H9 (cell line): ENCODE measurements around the gene ASPG. TPM values are rescaled to one million over a fixed set of nuclear protein-coding genes. Genes with fewer than 3 reads are reported as not detected.

ENCODE experiments used
- DNase-seq: peaks from one replicate; pipeline ENCODE4 v3.0.0-alpha.2; 2017
- H2AFZ ChIP-seq: one replicate; pipeline ENCODE4 v1.6.1; 2013; ENCODE audit warnings: mild to moderate bottlenecking, low read length, control low read depth, moderate library complexity
- H2AK5ac ChIP-seq: 2 replicates; pipeline ENCODE4 v1.6.1; 2013; ENCODE audit warnings: low read length, control low read depth, mixed read lengths; ENCODE audit not compliant: insufficient read length
- H2BK120ac ChIP-seq: one replicate; pipeline ENCODE4 v1.6.1; 2013; ENCODE audit warnings: low read depth, mild to moderate bottlenecking, low read length, control low read depth, inconsistent platforms; ENCODE audit not compliant: poor library complexity, severe bottlenecking
- H2BK12ac ChIP-seq: 2 replicates; pipeline ENCODE4 v1.6.1; 2013; ENCODE audit warnings: low read length, control low read depth, mixed read lengths, low read depth; ENCODE audit not compliant: insufficient read length
- H2BK15ac ChIP-seq: 2 replicates; pipeline ENCODE4 v1.6.1; 2013; ENCODE audit warnings: low read depth, low read length, control low read depth
- H2BK20ac ChIP-seq: one replicate; pipeline ENCODE4 v1.6.1; 2013; ENCODE audit warnings: low read depth, mild to moderate bottlenecking, low read length, control low read depth, inconsistent platforms; ENCODE audit not compliant: poor library complexity, severe bottlenecking
- H2BK5ac ChIP-seq: 2 replicates; pipeline ENCODE4 v1.6.1; 2013; ENCODE audit warnings: low read length, control low read depth, mixed read lengths; ENCODE audit not compliant: insufficient read length
- H3K14ac ChIP-seq: 2 replicates; pipeline ENCODE4 v1.6.1; 2013; ENCODE audit warnings: low read length, control low read depth; ENCODE audit not compliant: insufficient read depth
- H3K18ac ChIP-seq: 2 replicates; pipeline ENCODE4 v1.6.1; 2013; ENCODE audit warnings: low read depth, mild to moderate bottlenecking, mixed read lengths, low read length, control low read depth; ENCODE audit not compliant: insufficient read length
- H3K23ac ChIP-seq: 2 replicates; pipeline ENCODE4 v1.6.1; 2013; ENCODE audit warnings: low read length, control low read depth, mixed read lengths, low read depth; ENCODE audit not compliant: insufficient read length
- H3K23me2 ChIP-seq: 2 replicates; pipeline ENCODE4 v1.6.1; 2013; ENCODE audit warnings: low read depth, mild to moderate bottlenecking, mixed read lengths, low read length, control low read depth; ENCODE audit not compliant: insufficient read length, poor library complexity, severe bottlenecking
- H3K27ac ChIP-seq: 2 replicates; pipeline ENCODE4 v1.5.1; 2013; ENCODE audit warnings: low read length, control low read depth, mixed read lengths, low read depth; ENCODE audit not compliant: insufficient read length
- H3K27me3 ChIP-seq: 2 replicates; pipeline ENCODE4 v1.6.1; 2013; ENCODE audit warnings: low read length, control low read depth, inconsistent platforms; ENCODE audit not compliant: insufficient read depth
- H3K4ac ChIP-seq: 2 replicates; pipeline ENCODE4 v1.6.1; 2013; ENCODE audit warnings: low read depth, mild to moderate bottlenecking, control low read depth, inconsistent platforms, low read length, moderate library complexity
- H3K4me1 ChIP-seq: 2 replicates; pipeline ENCODE4 v1.6.1; 2013; ENCODE audit warnings: low read length, control low read depth, inconsistent platforms; ENCODE audit not compliant: insufficient read depth
- H3K4me2 ChIP-seq: 2 replicates; pipeline ENCODE4 v1.6.1; 2013; ENCODE audit warnings: low read length, control low read depth, mixed read lengths; ENCODE audit not compliant: insufficient read length, insufficient read depth
- H3K56ac ChIP-seq: 2 replicates; pipeline ENCODE4 v1.6.1; 2013; ENCODE audit warnings: low read depth, mild to moderate bottlenecking, mixed read lengths, low read length, control low read depth; ENCODE audit not compliant: insufficient read length
- H3K79me1 ChIP-seq: 2 replicates; pipeline ENCODE4 v1.6.1; 2013; ENCODE audit warnings: low read depth, mild to moderate bottlenecking, moderate library complexity, low read length, control low read depth, inconsistent platforms; ENCODE audit not compliant: insufficient read depth, poor library complexity, severe bottlenecking
- H3K79me2 ChIP-seq: 2 replicates; pipeline ENCODE4 v1.6.1; 2013; ENCODE audit warnings: low read length, control low read depth, inconsistent platforms; ENCODE audit not compliant: insufficient read depth
- H3K9ac ChIP-seq: 2 replicates; pipeline ENCODE4 v1.6.1; 2013; ENCODE audit warnings: low read length, control low read depth, mixed read lengths; ENCODE audit not compliant: insufficient read length; ENCODE audit errors: extremely low read depth
- H3K9me3 ChIP-seq: one replicate; pipeline ENCODE4 v1.6.1; 2013; ENCODE audit warnings: low read depth, low read length, inconsistent platforms; ENCODE audit not compliant: control insufficient read depth
- H3T11ph ChIP-seq: one replicate; pipeline ENCODE4 v1.6.1; 2013; ENCODE audit warnings: mild to moderate bottlenecking, low read length, control low read depth, inconsistent platforms
- H4K20me1 ChIP-seq: one replicate; pipeline ENCODE4 v1.6.1; 2013; ENCODE audit not compliant: control insufficient read depth, insufficient read length, insufficient read depth
- H4K5ac ChIP-seq: 2 replicates; pipeline ENCODE4 v1.6.1; 2013; ENCODE audit warnings: low read depth, mild to moderate bottlenecking, mixed read lengths, low read length, control low read depth; ENCODE audit not compliant: insufficient read length
- H4K8ac ChIP-seq: replicated peaks from 2 replicates; pipeline ENCODE4 v1.6.1; 2013; ENCODE audit warnings: low read length, control low read depth, mixed read lengths, low read depth; ENCODE audit not compliant: insufficient read length
- H4K91ac ChIP-seq: 2 replicates; pipeline ENCODE4 v1.6.1; 2013; ENCODE audit warnings: low read depth, mild to moderate bottlenecking, moderate library complexity, mixed read lengths, low read length, control low read depth; ENCODE audit not compliant: insufficient read length
- H3K27ac Mint-ChIP-seq, 3 experiments: 2 replicates in 2 of 3; 3 replicates in 1 of 3; pipeline ENCODE4 v1.8.0; 2020 to 2021; ENCODE audit warnings: mixed read lengths in 3 of 3, mild to moderate bottlenecking in 1 of 3, moderate library complexity in 1 of 3
- H3K27me3 Mint-ChIP-seq: 2 replicates; pipeline ENCODE4 v1.8.0; 2021; ENCODE audit warnings: low read depth, mild to moderate bottlenecking, moderate library complexity, mixed read lengths
- H3K36me3 Mint-ChIP-seq, 3 experiments: 2 replicates in 2 of 3; 3 replicates in 1 of 3; pipeline ENCODE4 v1.8.0; 2020 to 2021; ENCODE audit warnings: low read depth in 3 of 3, mixed read lengths in 3 of 3; ENCODE audit not compliant: insufficient read depth in 1 of 3
- H3K4me1 Mint-ChIP-seq, 2 experiments: 2 replicates each; pipeline ENCODE4 v1.8.0; 2020; ENCODE audit warnings: mixed read lengths in 2 of 2
- H3K4me3 Mint-ChIP-seq, 2 experiments: 2 replicates in 1 of 2; 3 replicates in 1 of 2; pipeline ENCODE4 v1.8.0; 2020 to 2021; ENCODE audit warnings: mild to moderate bottlenecking in 2 of 2, mixed read lengths in 2 of 2, moderate library complexity in 1 of 2
- H3K9me3 Mint-ChIP-seq, 2 experiments: 2 replicates in 1 of 2; 3 replicates in 1 of 2; pipeline ENCODE4 v1.8.0; 2020; ENCODE audit warnings: mild to moderate bottlenecking in 2 of 2, mixed read lengths in 2 of 2, moderate library complexity in 1 of 2
- WGBS: extraction: QIAGEN DNeasy Blood & Tissue Kit; methylation state at CpG from one replicate; pipeline ENCODE4 v1.1.7; 2013; ENCODE audit warnings: missing lambda C conversion rate, low lambda C conversion rate, mixed read lengths; ENCODE audit not compliant: insufficient read length; ENCODE audit errors: extremely low coverage; 5-methylcytosine and 5-hydroxymethylcytosine counted together
- total RNA-seq: library from RNA; stranded (reverse); gene quantifications from 2 replicates; pipeline ENCODE4 v1.2.1, GENCODE V29; 2021
- TF ChIP-seq, protein P1 (sequence below): fragments of 200-600 bp; sonication (generic); conservative IDR thresholded peaks from 3 replicates; pipeline ENCODE4 v1.8.0; 2021; ENCODE audit warnings: antibody characterized with exemption, mild to moderate bottlenecking

The ASPG gene
- total RNA-seq, 1 experiment from 2014 or later, result 0.33 TPM

- H2AK5ac ChIP-seq, result no peak overlapping the region
- no peak for DNase-seq
- TF ChIP-seq, protein P1, sequence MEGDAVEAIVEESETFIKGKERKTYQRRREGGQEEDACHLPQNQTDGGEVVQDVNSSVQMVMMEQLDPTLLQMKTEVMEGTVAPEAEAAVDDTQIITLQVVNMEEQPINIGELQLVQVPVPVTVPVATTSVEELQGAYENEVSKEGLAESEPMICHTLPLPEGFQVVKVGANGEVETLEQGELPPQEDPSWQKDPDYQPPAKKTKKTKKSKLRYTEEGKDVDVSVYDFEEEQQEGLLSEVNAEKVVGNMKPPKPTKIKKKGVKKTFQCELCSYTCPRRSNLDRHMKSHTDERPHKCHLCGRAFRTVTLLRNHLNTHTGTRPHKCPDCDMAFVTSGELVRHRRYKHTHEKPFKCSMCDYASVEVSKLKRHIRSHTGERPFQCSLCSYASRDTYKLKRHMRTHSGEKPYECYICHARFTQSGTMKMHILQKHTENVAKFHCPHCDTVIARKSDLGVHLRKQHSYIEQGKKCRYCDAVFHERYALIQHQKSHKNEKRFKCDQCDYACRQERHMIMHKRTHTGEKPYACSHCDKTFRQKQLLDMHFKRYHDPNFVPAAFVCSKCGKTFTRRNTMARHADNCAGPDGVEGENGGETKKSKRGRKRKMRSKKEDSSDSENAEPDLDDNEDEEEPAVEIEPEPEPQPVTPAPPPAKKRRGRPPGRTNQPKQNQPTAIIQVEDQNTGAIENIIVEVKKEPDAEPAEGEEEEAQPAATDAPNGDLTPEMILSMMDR, result no peak
- no peak overlapping the region for H3K56ac ChIP-seq
- H2BK120ac ChIP-seq, result no peak overlapping the region
- H3K9me3 ChIP-seq, result no peaks in the 10 kb centered on the region
- H3K18ac ChIP-seq, result no peak overlapping the region
- H4K5ac ChIP-seq, result no peak overlapping the region
- Mint-ChIP-seq H3K27me3 (peaks cover 26% of the 10 kb centered on the region), H3K36me3 (no peaks in the 10 kb centered on the region), H3K4me3 (no peak overlapping the region), H3K27ac (peak overlapping the region in 1 of 3 experiments; percentile 70; a peak in 1 of 7 replicates), H3K4me1 (peaks cover 2 to 16% of the 10 kb centered on the region in 2 experiments; a peak in 3 of 4 replicates), H3K9me3 (no peaks in the 10 kb centered on the region; a peak in 1 of 5 replicates)
- H3K4ac ChIP-seq, result no peak overlapping the region
- no peak overlapping the region for H2AFZ ChIP-seq
- no peak overlapping the region for H3K4me2 ChIP-seq
- H2BK20ac ChIP-seq, result no peak overlapping the region
- H3K23ac ChIP-seq, result no peak overlapping the region
- H3T11ph ChIP-seq, result no peak overlapping the region
- no peaks in the 10 kb centered on the region for H3K79me1 ChIP-seq
- no peak overlapping the region for H4K8ac ChIP-seq
- H3K23me2 ChIP-seq, result no peaks in the 10 kb centered on the region
- no peaks in the 10 kb centered on the region for H4K20me1 ChIP-seq
- no peaks in the 10 kb centered on the region; the same call in 1 of the 2 replicates for H3K4me1 ChIP-seq
- H2BK12ac ChIP-seq, result no peak overlapping the region
- H3K27ac ChIP-seq, result no peak overlapping the region
- no CpG with 5 or more reads among the region's 21 CpGs for WGBS
- H3K79me2 ChIP-seq, result no peaks in the 10 kb centered on the region
- H2BK5ac ChIP-seq, result no peak overlapping the region
- H2BK15ac ChIP-seq, result no peak overlapping the region
- H3K27me3 ChIP-seq, result no peaks in the 10 kb centered on the region; the same call in 1 of the 2 replicates
- H4K91ac ChIP-seq, result no peak overlapping the region
- H3K14ac ChIP-seq, result no peak overlapping the region; the same call in 1 of the 2 replicates
- no peak overlapping the region for H3K9ac ChIP-seq
Observed at GRCh38 chr14:104111301-104112112, 26.0 kb downstream of the ASPG start.
